ENCODE measurements around the gene KRT12. TPM values are rescaled to one million over a fixed set of nuclear protein-coding genes. Genes with fewer than 3 reads are reported as not detected.
"Not testable (repeated sequence)": the region's sequence is repeated elsewhere in the genome, so short reads cannot be mapped to it uniquely, and the experiment has no call there.

The KRT12 gene
- total and polyA plus RNA-seq, 2 experiments from 2014 or later, result not detected

DNA sequence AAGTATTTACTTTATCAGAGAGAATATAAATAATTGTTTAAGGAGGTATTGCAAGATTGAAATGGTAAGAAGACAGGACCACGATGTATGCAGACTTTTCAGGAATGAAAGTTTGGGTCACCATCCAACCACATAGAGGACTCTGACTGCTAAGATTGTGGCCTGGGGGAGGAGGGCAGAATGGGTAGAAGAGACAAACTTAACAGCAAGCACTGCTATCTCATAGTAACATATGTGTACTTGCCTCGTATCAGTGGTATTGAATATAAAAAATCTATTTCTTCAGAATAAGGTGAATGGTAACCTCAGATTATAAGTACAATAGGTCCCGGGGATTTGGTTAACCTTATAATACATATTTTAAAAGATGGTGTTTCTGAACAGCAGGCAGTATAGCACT lies 50.5 kb downstream of the KRT12 start:
- Histone ChIP-seq H3K9me3 (ENCODE audit: low read depth) (no peaks in the 10 kb centered on the region), H3K27me3 (peaks cover 10% of the 10 kb centered on the region), H3K4me1 (ENCODE audit: insufficient read depth) (peaks cover 17% of the 10 kb centered on the region), H3K4me3 (no peak overlapping the region), H3K27ac (no peak overlapping the region), H3K79me2 (peaks cover 29% of the 10 kb centered on the region), H3K9me2 (replicated peaks; ENCODE audit: insufficient read depth) (no peaks in the 10 kb centered on the region), H3K4me2 (no peak overlapping the region), H3K36me3 (replicated peaks; ENCODE audit: insufficient read depth, low read depth) (peaks cover 8% of the 10 kb centered on the region), H4K20me1 (ENCODE audit: insufficient read depth, poor library complexity, severe bottlenecking) (no peaks in the 10 kb centered on the region), H2AFZ (no peak overlapping the region)
- DNase-seq (ENCODE audit: low spot score), result no peak
- WGBS (ENCODE audit: low lambda C conversion rate, missing lambda C conversion rate), result 95% methylated on average over 3 of the region's 3 CpGs
- TF ChIP-seq, protein P1, sequence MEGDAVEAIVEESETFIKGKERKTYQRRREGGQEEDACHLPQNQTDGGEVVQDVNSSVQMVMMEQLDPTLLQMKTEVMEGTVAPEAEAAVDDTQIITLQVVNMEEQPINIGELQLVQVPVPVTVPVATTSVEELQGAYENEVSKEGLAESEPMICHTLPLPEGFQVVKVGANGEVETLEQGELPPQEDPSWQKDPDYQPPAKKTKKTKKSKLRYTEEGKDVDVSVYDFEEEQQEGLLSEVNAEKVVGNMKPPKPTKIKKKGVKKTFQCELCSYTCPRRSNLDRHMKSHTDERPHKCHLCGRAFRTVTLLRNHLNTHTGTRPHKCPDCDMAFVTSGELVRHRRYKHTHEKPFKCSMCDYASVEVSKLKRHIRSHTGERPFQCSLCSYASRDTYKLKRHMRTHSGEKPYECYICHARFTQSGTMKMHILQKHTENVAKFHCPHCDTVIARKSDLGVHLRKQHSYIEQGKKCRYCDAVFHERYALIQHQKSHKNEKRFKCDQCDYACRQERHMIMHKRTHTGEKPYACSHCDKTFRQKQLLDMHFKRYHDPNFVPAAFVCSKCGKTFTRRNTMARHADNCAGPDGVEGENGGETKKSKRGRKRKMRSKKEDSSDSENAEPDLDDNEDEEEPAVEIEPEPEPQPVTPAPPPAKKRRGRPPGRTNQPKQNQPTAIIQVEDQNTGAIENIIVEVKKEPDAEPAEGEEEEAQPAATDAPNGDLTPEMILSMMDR (IDR thresholded peaks at IDR 0.05; ENCODE audit: poor library complexity), result no peak
- TF ChIP-seq EZH2phosphoT487 (IDR thresholded peaks at IDR 0.05; ENCODE audit: low read depth, severe bottlenecking, unreplicated experiment), result no peak
- TF ChIP-seq EZH2 (IDR thresholded peaks at IDR 0.05; ENCODE audit: borderline replicate concordance), result no peak

DNA sequence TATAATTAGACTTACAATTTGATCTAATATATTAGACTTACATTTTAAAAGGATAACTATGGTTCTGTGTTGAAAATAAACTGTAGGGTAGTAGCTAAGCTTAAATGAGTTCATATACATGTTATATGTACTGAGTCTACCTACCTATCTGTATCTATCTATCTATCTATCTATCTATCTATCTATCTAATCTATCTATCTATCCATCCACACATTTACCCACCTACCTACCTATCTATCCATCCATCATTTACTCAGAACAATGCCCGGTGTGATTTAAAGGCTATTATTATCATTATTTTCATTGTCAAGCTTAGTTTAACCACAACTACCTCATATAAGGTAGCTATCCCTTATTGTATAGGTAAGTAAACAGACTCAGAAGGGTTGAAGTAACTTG lies 51.6 kb downstream of the KRT12 start:
- no peaks in the 10 kb centered on the region for H3K9me2 ChIP-seq (replicated peaks; ENCODE audit: insufficient read depth)
- 96% methylated on average over 1 of the region's 1 CpG for WGBS (ENCODE audit: low lambda C conversion rate, missing lambda C conversion rate)
- H2AFZ ChIP-seq, result no peak overlapping the region
- peaks cover 17% of the 10 kb centered on the region for H3K4me1 ChIP-seq (ENCODE audit: insufficient read depth)
- no peak overlapping the region for H3K4me2 ChIP-seq
- H3K27ac ChIP-seq, result no peak overlapping the region
- peaks cover 8% of the 10 kb centered on the region for H3K36me3 ChIP-seq (replicated peaks; ENCODE audit: insufficient read depth, low read depth)
- H3K4me3 ChIP-seq, result no peak overlapping the region
- H3K79me2 ChIP-seq, result peaks cover 22% of the 10 kb centered on the region
- no peaks in the 10 kb centered on the region for H4K20me1 ChIP-seq (ENCODE audit: insufficient read depth, poor library complexity, severe bottlenecking)
- peaks cover 15% of the 10 kb centered on the region for H3K27me3 ChIP-seq
- H3K9me3 ChIP-seq (ENCODE audit: low read depth), result no peaks in the 10 kb centered on the region
- no peak for TF ChIP-seq EZH2phosphoT487 (IDR thresholded peaks at IDR 0.05; ENCODE audit: low read depth, severe bottlenecking, unreplicated experiment)
- TF ChIP-seq EZH2 (IDR thresholded peaks at IDR 0.05; ENCODE audit: borderline replicate concordance), result no peak
- TF ChIP-seq, protein P1 (IDR thresholded peaks at IDR 0.05; ENCODE audit: poor library complexity), result no peak
- no peak for DNase-seq (ENCODE audit: low spot score)

DNA sequence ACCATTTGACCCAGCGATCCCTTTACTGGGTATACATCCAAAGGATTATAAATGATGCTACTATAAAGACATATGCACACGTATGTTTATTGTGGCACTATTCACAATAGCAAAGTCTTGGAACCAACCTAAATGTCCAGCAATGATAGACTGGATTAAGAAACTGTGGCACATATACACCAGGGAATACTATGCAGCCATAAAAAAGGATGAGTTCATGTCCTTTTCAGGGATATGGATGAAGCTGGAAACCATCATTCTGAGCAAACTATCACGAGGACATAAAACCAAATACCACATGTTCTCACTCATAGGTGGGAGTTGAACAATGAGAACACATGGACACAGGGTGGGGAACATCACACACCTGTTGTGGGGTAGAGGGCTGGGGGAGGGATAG lies 52.4 kb downstream of the KRT12 start:
- Histone ChIP-seq H3K79me2 (peaks cover 14% of the 10 kb centered on the region), H3K27me3 (peaks cover 18% of the 10 kb centered on the region)
- not testable (repeated sequence) for H3K27ac ChIP-seq; H4K20me1 ChIP-seq (ENCODE audit: insufficient read depth, poor library complexity, severe bottlenecking); DNase-seq (ENCODE audit: low spot score); H3K4me1 ChIP-seq (ENCODE audit: insufficient read depth); H3K4me3 ChIP-seq; H3K36me3 ChIP-seq (replicated peaks; ENCODE audit: insufficient read depth, low read depth); H3K9me2 ChIP-seq (replicated peaks; ENCODE audit: insufficient read depth); H3K9me3 ChIP-seq (ENCODE audit: low read depth); H2AFZ ChIP-seq; H3K4me2 ChIP-seq
- 94% methylated on average over 3 of the region's 3 CpGs for WGBS (ENCODE audit: low lambda C conversion rate, missing lambda C conversion rate)

DNA sequence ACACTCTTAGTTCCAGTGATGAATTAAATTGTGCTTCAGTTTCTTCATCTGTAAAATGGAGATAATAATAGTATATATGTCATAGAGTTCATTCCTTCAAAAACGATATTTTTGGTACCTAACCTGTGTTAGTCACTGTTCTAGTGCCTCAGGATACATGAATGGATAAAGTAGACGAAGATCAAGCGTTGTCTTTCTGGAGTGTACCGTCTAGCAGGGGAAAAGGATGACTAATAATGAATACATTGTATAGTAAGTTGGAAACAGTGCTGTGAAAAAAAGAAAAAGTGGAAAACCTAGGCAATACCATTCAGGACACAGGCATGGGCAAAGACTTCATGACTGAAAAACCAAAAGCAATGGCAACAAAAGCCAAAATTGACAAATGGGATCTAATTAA lies 53.2 kb downstream of the KRT12 start:
- no peak overlapping the region for H3K4me2 ChIP-seq
- no peak for DNase-seq (ENCODE audit: low spot score)
- no peak overlapping the region for H3K4me3 ChIP-seq
- H2AFZ ChIP-seq, result no peak overlapping the region
- TF ChIP-seq EZH2phosphoT487 (IDR thresholded peaks at IDR 0.05; ENCODE audit: low read depth, severe bottlenecking, unreplicated experiment) (no peak), EZH2 (IDR thresholded peaks at IDR 0.05; ENCODE audit: borderline replicate concordance) (no peak)
- TF ChIP-seq, protein P1 (IDR thresholded peaks at IDR 0.05; ENCODE audit: poor library complexity), result no peak
- peaks cover 23% of the 10 kb centered on the region for H3K27me3 ChIP-seq
- peaks cover 13% of the 10 kb centered on the region for H3K79me2 ChIP-seq
- no peaks in the 10 kb centered on the region for H3K9me3 ChIP-seq (ENCODE audit: low read depth)
- H3K27ac ChIP-seq, result no peak overlapping the region
- no peaks in the 10 kb centered on the region for H4K20me1 ChIP-seq (ENCODE audit: insufficient read depth, poor library complexity, severe bottlenecking)
- H3K36me3 ChIP-seq (replicated peaks; ENCODE audit: insufficient read depth, low read depth), result peaks cover 8% of the 10 kb centered on the region
- no peaks in the 10 kb centered on the region for H3K9me2 ChIP-seq (replicated peaks; ENCODE audit: insufficient read depth)
- 77% methylated on average over 4 of the region's 4 CpGs for WGBS (ENCODE audit: low lambda C conversion rate, missing lambda C conversion rate)
- peaks cover 7% of the 10 kb centered on the region for H3K4me1 ChIP-seq (ENCODE audit: insufficient read depth)
